DMS153 treated with DMSO at 0.1 percent for 48 hours (cell line): ENCODE results near the gene CDH23.

ENCODE experiments used
- DNase-seq: peaks from one replicate; lab custom pipeline; 2025; ENCODE audit not compliant: unreplicated experiment; lab: John Stamatoyannopoulos, UW

CDH23 gene

GRCh38 chr10:71369602-71370001 is 27.1 kb upstream of the CDH23 start:
- no peak for DNase-seq

DNA sequence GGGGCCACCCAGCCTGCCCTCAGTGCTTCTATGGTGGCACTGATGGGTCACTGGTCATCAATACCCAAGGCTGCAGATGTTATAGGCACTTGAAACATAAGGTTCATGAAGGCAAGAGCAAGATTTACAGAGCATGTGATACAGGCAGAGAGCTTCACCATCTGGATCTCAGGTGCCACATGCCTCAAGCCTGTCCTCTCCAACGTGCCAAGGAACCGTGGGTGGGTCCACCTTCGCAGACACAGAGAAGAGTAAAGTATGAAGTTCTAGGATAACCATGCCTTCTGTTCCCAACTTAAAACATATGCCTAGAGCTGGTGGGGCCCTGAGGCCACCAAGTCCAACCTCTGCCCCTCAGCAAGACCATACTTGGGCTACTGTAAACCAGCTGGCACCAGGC is 26.7 kb upstream of the CDH23 start:
- DNase-seq: no peak

- no peak for DNase-seq
These were observed 25.0 kb upstream of the CDH23 start for GRCh38 chr10:71371750-71372166.

DNA sequence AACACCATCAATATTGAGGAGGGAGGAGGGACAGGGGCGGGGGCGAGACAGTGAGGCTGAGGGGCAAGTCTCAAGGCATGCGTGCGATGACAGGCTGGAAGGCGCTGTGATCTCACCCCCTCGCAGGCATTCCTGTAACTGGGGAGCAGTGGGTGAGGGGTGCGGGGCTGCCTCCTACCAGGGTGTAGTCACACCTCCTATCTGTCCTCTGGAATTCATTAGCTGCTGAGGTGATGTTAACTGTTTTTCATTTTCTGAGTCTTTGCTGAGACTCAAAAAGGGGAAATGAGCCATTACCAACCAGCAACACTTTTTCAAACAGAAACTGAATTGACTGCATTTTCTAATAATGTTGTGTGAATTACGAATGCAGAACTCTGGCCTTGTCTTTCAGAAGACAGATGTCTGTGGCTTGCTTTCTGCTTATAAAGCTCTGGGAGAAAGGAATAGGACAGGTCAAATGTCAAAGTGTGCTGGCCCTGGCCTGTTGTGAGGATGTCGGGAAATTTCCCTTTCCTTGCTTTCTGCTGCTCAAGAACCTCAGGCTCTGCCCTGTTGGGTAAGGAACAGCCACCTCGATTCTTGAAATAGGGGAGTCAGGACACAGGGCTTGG is 23.7 kb upstream of the CDH23 start:
- no peak for DNase-seq

GRCh38 chr10:71374481-71375233 is 22.1 kb upstream of the CDH23 start:
- no peak for DNase-seq

DNA sequence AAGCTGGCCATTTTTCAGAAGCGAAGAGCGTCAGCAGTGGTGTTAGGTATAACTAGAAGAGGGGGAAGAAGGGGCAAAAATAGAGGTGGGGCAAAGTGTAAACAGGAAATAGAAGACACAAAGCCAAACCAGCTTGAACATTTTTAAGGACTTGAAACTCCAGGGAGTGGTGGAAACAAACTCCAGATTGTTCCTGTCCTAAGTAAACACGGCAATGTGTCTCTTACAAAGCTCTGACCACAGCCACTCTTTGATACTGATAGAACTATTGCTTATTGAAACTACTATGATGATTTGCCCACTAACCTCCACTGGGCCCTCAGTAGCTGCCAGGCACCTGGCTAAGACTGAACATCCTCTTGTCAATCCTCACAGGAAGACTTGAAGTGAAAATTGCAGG is 20.8 kb upstream of the CDH23 start:
- DNase-seq: no peak

DNA sequence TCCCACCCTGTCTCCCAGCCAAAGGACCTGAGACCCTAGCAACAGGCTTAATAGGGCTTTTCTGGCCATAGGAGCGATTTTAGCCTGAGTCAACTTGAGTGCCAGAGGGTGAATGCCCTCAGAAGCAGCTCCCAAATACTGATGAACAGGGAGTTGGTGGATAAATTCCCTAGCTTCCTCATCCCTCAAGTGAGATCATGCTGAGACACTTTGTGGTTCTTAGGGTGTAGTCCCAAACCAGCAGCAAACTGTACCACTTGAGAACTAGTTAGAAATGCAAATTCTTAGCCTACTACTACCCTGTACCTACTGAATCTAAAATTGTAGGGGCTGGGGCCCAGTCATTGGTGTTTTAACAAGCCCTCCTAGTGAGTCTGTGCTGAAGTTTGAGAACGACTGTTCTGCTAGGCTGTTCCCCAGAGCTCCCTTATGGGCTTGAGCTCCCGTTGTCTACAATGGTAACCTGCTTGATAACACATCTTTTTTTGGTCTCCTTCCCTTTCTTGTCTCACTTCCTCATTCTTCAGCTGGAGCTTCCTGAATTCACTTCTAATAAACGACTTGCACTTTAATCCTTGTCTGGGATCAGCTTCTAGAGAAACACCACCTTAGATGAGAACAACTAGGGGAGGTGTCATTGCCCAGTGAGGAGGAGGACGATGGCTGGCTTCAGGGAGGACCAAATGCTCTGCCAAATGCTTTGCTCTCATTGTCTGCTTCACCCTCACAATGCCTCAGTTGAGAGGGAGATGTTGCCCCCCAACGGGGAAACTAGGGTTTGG is 18.2 kb upstream of the CDH23 start:
- DNase-seq: no peak

- no peak for DNase-seq
These were observed 17.5 kb upstream of the CDH23 start for GRCh38 chr10:71379118-71379766.

DNA sequence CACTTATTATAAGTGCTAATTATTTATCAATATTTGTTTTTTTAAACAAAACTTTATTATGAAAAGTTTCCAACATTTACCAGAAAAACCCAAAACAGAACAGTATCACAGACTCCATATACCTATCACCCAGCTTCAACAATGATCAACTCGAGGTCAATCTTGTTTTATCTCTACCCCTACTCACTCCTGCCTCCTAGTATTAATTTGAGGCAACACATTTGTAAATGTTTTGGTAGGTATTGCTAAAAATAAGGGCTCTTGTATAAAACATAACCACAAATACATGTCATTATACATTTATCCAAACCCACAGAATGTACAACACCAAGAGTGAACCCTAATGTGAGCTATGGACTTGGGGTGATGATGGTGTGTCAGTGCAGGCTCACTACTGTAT is 15.9 kb upstream of the CDH23 start:
- no peak for DNase-seq

GRCh38 chr10:71381611-71382010 is 15.1 kb upstream of the CDH23 start:
- DNase-seq: no peak

DNA sequence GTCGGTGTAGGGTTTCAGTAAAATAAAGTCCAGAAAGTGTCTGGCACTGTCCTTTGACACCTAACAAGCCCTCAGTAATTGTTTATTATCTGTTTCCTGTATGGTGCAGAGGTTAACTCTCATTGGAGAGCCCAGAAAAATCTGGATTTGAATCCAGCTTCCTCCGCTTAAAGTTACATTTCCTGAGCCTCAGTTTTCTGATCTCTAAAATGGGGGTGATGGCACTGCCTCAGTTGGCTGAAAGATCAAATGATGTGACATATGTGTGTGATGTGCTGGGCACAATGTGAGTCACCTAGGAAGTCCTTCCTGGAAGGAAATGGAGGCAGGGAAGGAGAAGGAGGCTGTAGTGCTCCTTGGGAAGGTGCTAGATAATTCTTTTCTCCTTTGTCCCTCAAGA is 14.7 kb upstream of the CDH23 start:
- DNase-seq: no peak

DNA sequence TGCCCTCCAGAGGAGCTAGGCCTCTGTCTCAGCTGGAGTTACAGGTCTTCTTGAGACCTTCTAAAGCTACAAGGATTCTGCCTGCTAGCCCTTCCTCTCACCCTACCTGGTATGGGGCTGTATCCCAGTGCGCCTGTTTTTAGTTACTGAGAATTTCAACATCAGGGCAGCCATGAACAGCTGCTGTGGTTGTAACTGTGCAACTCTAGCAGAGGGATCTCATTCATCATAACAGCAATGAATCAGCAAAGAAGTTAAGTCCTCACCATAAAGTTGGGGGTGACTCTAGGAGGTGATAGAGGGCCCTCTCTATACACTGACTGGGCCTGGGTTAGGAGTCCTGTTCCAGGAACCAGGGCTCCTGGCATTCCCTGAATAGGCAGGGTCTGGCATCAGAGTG is 14.0 kb upstream of the CDH23 start:
- DNase-seq: no peak

DNA sequence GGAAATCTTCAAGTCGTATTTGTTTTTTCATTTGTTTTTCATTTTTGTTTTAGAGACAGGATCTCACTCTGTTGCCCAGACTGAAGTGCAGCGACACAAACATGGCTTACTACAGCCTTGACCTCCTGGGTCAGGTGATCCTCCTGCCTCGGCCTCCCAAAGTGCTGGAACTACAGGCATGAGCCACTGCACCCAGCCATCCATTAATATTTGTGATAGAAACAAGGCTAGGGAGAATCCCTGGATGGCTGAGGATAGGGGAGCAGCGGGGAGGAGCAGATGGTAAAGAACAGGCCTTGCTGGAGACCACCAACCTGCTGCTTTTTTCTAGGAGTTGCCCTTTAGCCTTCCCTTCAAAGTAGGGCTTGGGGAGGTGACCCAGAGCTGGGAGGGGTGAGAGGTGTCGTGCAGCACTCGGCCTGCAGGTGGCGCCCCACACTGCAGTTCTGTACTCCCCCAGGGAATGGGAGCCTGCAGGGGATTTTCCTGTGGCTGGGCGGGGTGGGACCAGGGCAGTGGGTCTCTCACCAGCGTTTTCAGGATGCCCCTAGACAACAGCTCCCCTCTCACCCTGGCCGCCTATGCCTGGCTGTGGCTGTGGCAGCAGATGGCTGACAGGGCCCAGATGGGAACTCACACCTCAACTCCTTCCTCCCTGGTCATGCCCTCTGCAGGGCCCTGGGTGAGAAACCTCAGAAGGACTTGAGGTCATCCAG is 12.6 kb upstream of the CDH23 start:
- peak; percentile 30 for DNase-seq

DNA sequence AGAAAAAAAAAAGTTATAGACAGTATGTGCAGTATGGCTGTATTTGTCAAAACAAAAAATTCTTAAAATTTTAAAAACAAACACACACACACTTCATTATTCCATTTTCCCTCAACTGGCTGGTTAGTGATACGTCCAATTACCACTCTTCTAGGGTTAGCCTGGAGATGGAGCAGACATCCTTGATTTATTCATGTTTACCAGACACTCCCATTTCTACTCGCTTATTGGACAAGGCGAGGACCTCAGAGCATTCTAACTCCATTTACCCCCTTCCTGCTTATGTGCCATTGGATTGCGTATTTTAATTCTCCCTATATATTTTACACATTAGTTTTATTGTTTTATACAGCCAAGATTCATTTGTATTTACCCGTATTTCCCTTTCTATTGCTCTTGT is 8.5 kb upstream of the CDH23 start:
- DNase-seq: no peak

GRCh38 chr10:71388583-71389310 is 8.0 kb upstream of the CDH23 start:
- DNase-seq: no peak

DNA sequence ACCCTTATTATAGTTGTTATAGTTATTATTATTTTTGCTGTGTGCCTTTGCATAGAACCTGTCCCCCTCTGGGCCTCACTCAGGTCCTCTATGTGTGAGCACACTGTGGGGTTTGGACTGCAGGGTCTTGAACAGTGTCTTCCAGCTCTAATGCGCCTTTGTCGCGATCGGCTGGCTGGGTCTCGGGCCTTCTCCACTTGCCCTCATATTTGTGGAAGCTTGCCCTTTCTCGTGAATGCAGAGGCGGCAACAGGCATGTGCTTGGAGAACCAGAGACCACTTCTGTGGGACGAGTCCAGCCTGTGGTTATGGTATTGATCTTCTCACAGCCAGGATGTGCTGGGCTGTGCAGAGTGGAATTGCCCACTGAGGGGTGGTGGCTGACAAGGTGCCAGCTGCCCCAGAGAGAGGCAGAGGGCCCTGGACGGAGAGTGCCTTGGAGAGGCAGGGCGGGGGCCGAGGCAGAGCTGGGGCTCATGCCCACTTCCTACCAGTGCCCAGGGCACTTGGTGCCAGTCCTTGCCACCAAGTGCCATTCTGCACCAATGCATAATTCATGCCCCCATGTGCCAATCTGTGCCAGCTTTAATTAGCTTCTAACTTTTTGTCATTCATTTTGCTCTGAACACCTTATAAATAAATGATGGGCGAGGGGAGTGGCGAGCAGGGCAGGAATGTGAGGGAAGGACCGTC is 6.8 kb upstream of the CDH23 start:
- DNase-seq: no peak

GRCh38 chr10:71390461-71390835 is 6.3 kb upstream of the CDH23 start:
- peak; percentile 14 for DNase-seq

DNA sequence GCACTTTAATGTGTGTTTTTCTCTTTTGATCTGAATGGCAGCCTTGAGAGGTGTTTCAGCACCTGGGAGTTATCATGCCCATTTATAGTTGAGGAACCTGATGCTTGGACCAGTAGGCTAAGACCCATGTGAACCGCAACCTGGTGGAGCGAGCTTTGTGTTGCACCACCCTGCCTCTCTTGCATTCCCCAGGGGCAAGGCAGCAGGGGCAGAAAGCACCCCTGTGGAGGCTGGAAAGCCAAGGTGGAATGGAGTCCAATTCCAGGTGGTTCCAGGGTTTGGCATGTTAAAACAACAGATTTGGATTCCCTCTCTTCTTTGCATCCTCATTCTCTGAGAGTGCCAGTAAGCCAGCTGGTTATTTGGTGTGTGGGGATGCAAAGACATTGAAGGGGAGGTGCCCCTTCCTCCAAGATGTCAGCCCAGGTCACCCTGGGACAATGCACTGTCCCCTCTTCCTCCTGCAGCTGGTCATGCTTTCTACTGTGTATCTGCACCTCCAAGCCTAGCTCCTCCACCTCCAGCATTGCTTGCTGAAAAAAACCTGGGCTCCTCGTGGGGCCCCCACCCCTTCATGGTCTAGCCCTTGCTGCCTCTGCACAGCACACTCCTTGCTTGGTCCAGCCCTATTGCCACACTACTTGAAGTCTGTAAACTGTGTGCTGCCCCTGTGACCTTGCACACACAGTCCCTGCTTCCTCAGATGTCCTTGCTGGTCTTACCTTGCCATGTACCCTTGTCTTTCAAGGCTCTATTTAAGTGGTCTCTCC is 5.6 kb upstream of the CDH23 start:
- no peak for DNase-seq

DNA sequence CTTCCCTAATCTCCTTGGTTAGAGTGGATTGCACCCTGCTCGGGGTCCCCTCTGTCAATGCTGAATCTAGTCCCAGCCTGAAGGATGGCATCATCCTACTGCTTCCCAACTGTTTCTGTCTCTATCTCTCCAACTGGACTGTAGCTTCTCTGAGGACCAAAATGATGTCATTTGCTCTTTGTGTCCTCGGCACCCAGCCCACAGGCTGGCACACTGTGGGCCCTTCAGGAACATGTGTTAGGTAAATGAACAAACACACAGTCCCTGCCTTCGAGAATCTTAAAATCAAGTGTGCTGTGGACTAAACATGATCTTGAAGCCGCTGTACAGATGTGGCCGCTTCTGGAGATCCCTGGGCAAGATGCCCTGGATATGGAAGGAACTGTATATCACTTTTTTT is 5.0 kb upstream of the CDH23 start:
- no peak for DNase-seq
